Upper lobe of left lung (tissue), 4 donors: ENCODE measurements around the gene RIPOR2.

ENCODE experiments used
- CTCF ChIP-seq, 6 experiments: fragments of 450-650 bp in 4 of 6; fragments of 200-600 bp in 2 of 6; sonication (generic) in 2 of 6; IDR thresholded peaks; one replicate each; pipeline ENCODE4 v1.5.1; 2016 to 2019; ENCODE audit warnings: antibody characterized with exemption in 6 of 6
- EP300 ChIP-seq, 4 donors: sonication (generic); formaldehyde crosslinking; IDR thresholded peaks; one replicate each; pipeline ENCODE4 v1.5.1; 2017; ENCODE audit warnings: antibody characterized with exemption in 4 of 4, control low read depth in 2 of 4
- POLR2A ChIP-seq, 4 donors: fragments of 450-650 bp; IDR thresholded peaks; one replicate each; pipeline ENCODE4 v1.5.1; 2016 to 2017; ENCODE audit warnings: antibody characterized with exemption in 4 of 4, mild to moderate bottlenecking in 2 of 4
- POLR2AphosphoS5 ChIP-seq, 2 donors: sonication (generic); formaldehyde crosslinking; IDR thresholded peaks; one replicate each; pipeline ENCODE4 v1.5.1; 2017; ENCODE audit warnings: antibody characterized with exemption in 2 of 2

- no peak for TF ChIP-seq CTCF (IDR thresholded peaks at IDR 0.05)
- no peak for TF ChIP-seq POLR2A (IDR thresholded peaks at IDR 0.05)
- TF ChIP-seq EP300 (IDR thresholded peaks at IDR 0.05): no peak
- TF ChIP-seq POLR2AphosphoS5 (IDR thresholded peaks at IDR 0.05): no peak
Measured at GRCh38 chr6:24910961-24911725, 24.6 kb downstream of the RIPOR2 start.
